AG08395 (cell line): Measurements from ENCODE around the gene MVB12B.
A peak's percentile ranks its signal among the peaks of the same experiment; 100 is the strongest.

Experiments used
- DNase-seq: peaks from one replicate; pipeline ENCODE4 v3.0.0; 2012; ENCODE audit warnings: mixed read lengths, low spot score

MVB12B gene

GRCh38 chr9:126506361-126507317 is 180.0 kb downstream of the MVB12B start:
- no peak for DNase-seq

GRCh38 chr9:126507318-126508109 is 180.9 kb downstream of the MVB12B start:
- DNase-seq = no peak

GRCh38 chr9:126508171-126508591 is 181.6 kb downstream of the MVB12B start:
- DNase-seq = no peak

GRCh38 chr9:126508928-126509327 is 182.3 kb downstream of the MVB12B start:
- no peak for DNase-seq

- no peak for DNase-seq
Observed at GRCh38 chr9:126509718-126510117, 183.1 kb downstream of the MVB12B start.

GRCh38 chr9:126510564-126510963 is 183.9 kb downstream of the MVB12B start:
- no peak for DNase-seq

- DNase-seq = no peak
Observed at GRCh38 chr9:126511411-126511810, 184.8 kb downstream of the MVB12B start.

GRCh38 chr9:126513159-126514036 is 186.8 kb downstream of the MVB12B start:
- no peak for DNase-seq

GRCh38 chr9:126514037-126514821 is 187.6 kb downstream of the MVB12B start:
- DNase-seq = peak; percentile 85

- DNase-seq = no peak
Observed at GRCh38 chr9:126515001-126515872, 188.6 kb downstream of the MVB12B start.

- no peak for DNase-seq
Observed at GRCh38 chr9:126515873-126516505, 189.4 kb downstream of the MVB12B start.

GRCh38 chr9:126516561-126516935 is 189.9 kb downstream of the MVB12B start:
- no peak for DNase-seq

- DNase-seq = peak; percentile 93
Observed at GRCh38 chr9:126516936-126517832, 190.6 kb downstream of the MVB12B start.

GRCh38 chr9:126517833-126518356 is 191.3 kb downstream of the MVB12B start:
- DNase-seq = no peak

GRCh38 chr9:126518763-126519162 is 192.1 kb downstream of the MVB12B start:
- DNase-seq = no peak

GRCh38 chr9:126519660-126520420 is 193.2 kb downstream of the MVB12B start:
- no peak for DNase-seq

GRCh38 chr9:126520453-126520852 is 193.8 kb downstream of the MVB12B start:
- DNase-seq = no peak

GRCh38 chr9:126521089-126521488 is 194.5 kb downstream of the MVB12B start:
- no peak for DNase-seq
